HG03469 (cell line): ENCODE measurements around the gene NME9.

Source experiments
- ATAC-seq: cut with Tn5 transposase; IDR thresholded peaks from one replicate; pipeline ENCODE4 v1.9.1; 2021; ENCODE audit warnings: mild to moderate bottlenecking, moderate library complexity, moderate number of reproducible peaks; ENCODE audit not compliant: unreplicated experiment

NME9 gene

GRCh38 chr3:138336454-138336999 is 6.9 kb upstream of the NME9 start:
- ATAC-seq: no peak

- ATAC-seq: no peak
Observed at GRCh38 chr3:138334608-138335007, 5.0 kb upstream of the NME9 start.

GRCh38 chr3:138332472-138333073 is 2.9 kb upstream of the NME9 start:
- no peak for ATAC-seq

- no peak for ATAC-seq
Observed at GRCh38 chr3:138331143-138331894, 1.7 kb upstream of the NME9 start.

GRCh38 chr3:138329984-138330293 is 288 bp upstream of the NME9 start:
- no peak for ATAC-seq

- no peak for ATAC-seq
Observed at GRCh38 chr3:138328341-138328740, 1.3 kb downstream of the NME9 start.

- ATAC-seq: no peak
Observed at GRCh38 chr3:138327831-138328230, 1.8 kb downstream of the NME9 start.

GRCh38 chr3:138326866-138327595 is 2.6 kb downstream of the NME9 start:
- no peak for ATAC-seq

- no peak for ATAC-seq
Observed at GRCh38 chr3:138325990-138326389, 3.7 kb downstream of the NME9 start.

GRCh38 chr3:138323971-138324370 is 5.7 kb downstream of the NME9 start:
- no peak for ATAC-seq

- no peak for ATAC-seq
Observed at GRCh38 chr3:138317687-138318086, 12.0 kb downstream of the NME9 start.

- no peak for ATAC-seq
Observed at GRCh38 chr3:138314751-138315150, 14.9 kb downstream of the NME9 start.

GRCh38 chr3:138310494-138310893 is 19.2 kb downstream of the NME9 start:
- ATAC-seq: no peak

- no peak for ATAC-seq
Observed at GRCh38 chr3:138308783-138309182, 20.9 kb downstream of the NME9 start.

- ATAC-seq: no peak
Observed at GRCh38 chr3:138307899-138308298, 21.8 kb downstream of the NME9 start.

- ATAC-seq: no peak
Observed at GRCh38 chr3:138303474-138303873, 26.2 kb downstream of the NME9 start.

GRCh38 chr3:138300647-138301046 is 29.0 kb downstream of the NME9 start:
- no peak for ATAC-seq

GRCh38 chr3:138297876-138298275 is 31.8 kb downstream of the NME9 start:
- ATAC-seq: no peak

GRCh38 chr3:138297059-138297607 is 32.5 kb downstream of the NME9 start:
- no peak for ATAC-seq

- ATAC-seq: no peak
Observed at GRCh38 chr3:138296639-138297038, 33.0 kb downstream of the NME9 start.

- no peak for ATAC-seq
Observed at GRCh38 chr3:138289701-138290100, 40.0 kb downstream of the NME9 start.

- ATAC-seq: no peak
Observed at GRCh38 chr3:138289260-138289659, 40.4 kb downstream of the NME9 start.
